AG09309 (cell line): Measurements from ENCODE around the gene DNAH14.

Experiments used
- DNase-seq: peaks from one replicate; pipeline ENCODE4 v3.0.0-alpha.2; 2010; ENCODE audit warnings: low read depth
- H3K4me3 ChIP-seq: 2 replicates; pipeline ENCODE4 v1.5.1; 2011; ENCODE audit warnings: mild to moderate bottlenecking, low read depth, low read length, moderate library complexity; ENCODE audit not compliant: control insufficient read depth
- CTCF ChIP-seq: IDR thresholded peaks from 2 replicates; pipeline ENCODE4 v1.5.1; 2011; ENCODE audit warnings: mild to moderate bottlenecking, low read depth, low read length, inconsistent platforms; ENCODE audit not compliant: insufficient read depth, control insufficient read depth; ENCODE audit errors: missing control alignments

The DNAH14 gene

DNA sequence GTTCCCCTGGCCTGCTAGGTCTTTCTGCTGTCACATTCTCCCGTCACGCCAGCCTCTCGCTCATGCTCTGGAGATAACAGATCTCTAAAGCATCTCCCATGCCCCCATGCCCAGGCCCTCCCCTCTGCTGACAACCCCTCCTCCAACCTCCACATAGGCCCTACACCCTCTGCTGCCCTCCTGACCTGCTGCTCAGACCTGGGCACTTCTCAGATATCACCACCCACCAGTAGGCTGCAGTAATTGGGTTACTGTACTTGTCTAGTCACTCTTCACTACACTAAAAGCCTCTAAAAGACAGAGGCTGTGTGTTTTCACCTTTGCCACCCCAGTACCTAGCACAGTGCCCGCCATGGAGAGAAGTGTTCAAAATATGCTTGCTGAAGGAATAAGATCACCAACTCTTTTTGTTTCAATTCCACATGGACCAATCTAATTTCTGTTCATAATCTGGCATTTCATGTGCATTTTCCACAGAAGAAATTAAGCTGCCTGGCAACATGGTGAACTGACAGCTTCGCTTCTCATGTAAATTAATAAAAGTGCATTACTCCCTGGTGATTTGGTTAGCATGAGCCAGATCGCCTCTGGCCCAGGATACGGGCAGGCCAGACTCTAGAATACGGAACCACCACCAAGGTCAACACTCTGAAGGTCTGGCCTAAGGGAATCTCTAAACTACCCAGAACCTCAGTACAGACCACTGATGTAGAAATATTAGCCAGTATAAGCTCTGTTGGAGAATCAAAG is 477.7 kb downstream of the DNAH14 start:
- DNase-seq = no peak
- H3K4me3 ChIP-seq = no peak overlapping the region
- TF ChIP-seq CTCF = no peak

DNA sequence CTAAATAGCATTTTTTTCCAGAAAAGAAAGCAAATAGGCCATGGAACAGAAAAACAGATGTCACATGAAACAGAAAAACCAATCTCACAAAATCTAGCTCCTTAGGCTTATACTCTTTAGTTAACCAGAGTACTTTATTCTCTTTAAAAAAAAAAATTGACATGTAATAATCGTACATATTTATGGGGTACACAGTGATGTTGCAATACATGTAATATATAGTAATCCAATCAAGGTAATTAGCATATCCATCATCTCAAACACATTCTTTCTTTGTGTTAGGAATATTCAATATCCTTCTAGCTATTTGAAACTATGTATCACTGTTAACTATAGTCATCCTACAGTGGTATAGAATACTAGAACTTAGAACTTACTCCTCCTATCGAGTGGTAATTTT is 478.3 kb downstream of the DNAH14 start:
- no peak for DNase-seq
- no peak overlapping the region for H3K4me3 ChIP-seq
- no peak for TF ChIP-seq CTCF

- no peak for DNase-seq
- TF ChIP-seq CTCF = no peak
- H3K4me3 ChIP-seq = no peak overlapping the region
Observed at GRCh38 chr1:225408249-225408648, 478.8 kb downstream of the DNAH14 start.

GRCh38 chr1:225409051-225409450 is 479.6 kb downstream of the DNAH14 start:
- DNase-seq = no peak
- H3K4me3 ChIP-seq = no peak overlapping the region
- TF ChIP-seq CTCF = no peak

- no peak for DNase-seq
- no peak for TF ChIP-seq CTCF
Observed at GRCh38 chr1:225410036-225410435, 480.6 kb downstream of the DNAH14 start.

GRCh38 chr1:225412321-225412720 is 482.8 kb downstream of the DNAH14 start:
- no peak overlapping the region for H3K4me3 ChIP-seq
- no peak for DNase-seq
- no peak for TF ChIP-seq CTCF

More at GRCh38 chr1:225410036-225410435, 480.6 kb downstream of the DNAH14 start:
- no peak overlapping the region for H3K4me3 ChIP-seq

DNA sequence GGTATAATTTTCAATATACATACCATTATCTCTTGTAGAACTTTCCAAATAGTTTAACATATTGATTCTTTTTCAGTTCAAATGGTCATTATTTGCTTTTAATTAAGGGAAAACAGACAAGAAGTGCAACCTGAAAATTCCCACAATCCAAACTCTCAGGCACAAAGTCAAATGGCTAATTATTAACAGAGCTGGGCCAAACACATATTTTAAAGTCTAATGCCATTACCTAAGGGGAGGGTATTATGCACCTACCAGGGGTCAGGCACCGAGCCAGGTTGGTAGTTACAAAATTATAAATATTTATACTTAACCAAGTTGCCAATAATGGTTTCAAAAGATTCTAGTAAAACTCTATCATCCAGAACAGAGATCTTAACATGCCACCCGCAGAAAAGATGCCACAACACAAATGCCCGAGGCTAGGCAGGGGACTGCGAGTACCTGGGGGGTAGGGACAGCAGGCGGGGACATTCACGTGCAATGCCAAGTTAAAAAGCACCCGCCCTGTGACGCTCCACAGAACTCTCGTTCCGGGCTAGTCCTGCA is 483.4 kb downstream of the DNAH14 start:
- DNase-seq = no peak
- no peak for TF ChIP-seq CTCF
- no peak overlapping the region for H3K4me3 ChIP-seq
